Upper lobe of left lung (tissue), 4 donors: ENCODE measurements around the gene DISP3.

Experiments
- CTCF ChIP-seq, 6 experiments: fragments of 450-650 bp in 4 of 6; fragments of 200-600 bp in 2 of 6; sonication (generic) in 2 of 6; IDR thresholded peaks; one replicate each; pipeline ENCODE4 v1.5.1; 2016 to 2019; ENCODE audit warnings: antibody characterized with exemption in 6 of 6
- POLR2A ChIP-seq, 4 donors: fragments of 450-650 bp; IDR thresholded peaks; one replicate each; pipeline ENCODE4 v1.5.1; 2016 to 2017; ENCODE audit warnings: antibody characterized with exemption in 4 of 4, mild to moderate bottlenecking in 2 of 4

- TF ChIP-seq POLR2A (IDR thresholded peaks at IDR 0.05) (no peak), CTCF (IDR thresholded peaks at IDR 0.05) (no peak)
These were observed 522 bp downstream of the DISP3 start for GRCh38 chr1:11479375-11479979.
